Measurements from ENCODE around the gene AMDHD2. TPM values are rescaled to one million over a fixed set of nuclear protein-coding genes. Genes with fewer than 3 reads are reported as not detected.
"Not testable (repeated sequence)": the region's sequence is repeated elsewhere in the genome, so short reads cannot be mapped to it uniquely, and the experiment has no call there.

Gene AMDHD2
- total RNA-seq, 1 donor from 2014 or later, result 9.3 TPM

DNA sequence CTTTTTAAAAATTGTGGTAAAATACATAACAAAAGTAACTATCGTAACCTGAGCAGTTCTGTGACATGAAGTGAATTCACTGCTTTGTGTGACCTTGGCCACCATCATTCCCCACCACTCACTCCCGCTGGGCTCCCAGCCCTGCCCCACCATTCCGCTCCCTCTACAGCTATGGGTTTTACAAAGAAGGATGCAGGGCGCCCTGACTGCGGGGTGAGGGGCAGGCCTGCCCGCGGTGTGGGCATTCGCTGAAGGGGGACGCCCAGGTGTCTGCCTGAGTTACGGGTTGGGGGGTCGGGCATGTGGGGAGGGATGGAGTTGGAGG, 11.2 kb downstream of the AMDHD2 start, which contains the start of gene CEMP1:
CEMP1 (minus strand) TSS at position 38 of the 325 bp plus-strand sequence. CDS start 335 bp downstream, outside the sequence.
- peak within 1 kb of the TSS; percentile 88 for H3K27ac ChIP-seq (replicated peaks)
- peaks cover 26% of the 10 kb centered on the region for H3K36me3 ChIP-seq
- TF ChIP-seq, protein P1, sequence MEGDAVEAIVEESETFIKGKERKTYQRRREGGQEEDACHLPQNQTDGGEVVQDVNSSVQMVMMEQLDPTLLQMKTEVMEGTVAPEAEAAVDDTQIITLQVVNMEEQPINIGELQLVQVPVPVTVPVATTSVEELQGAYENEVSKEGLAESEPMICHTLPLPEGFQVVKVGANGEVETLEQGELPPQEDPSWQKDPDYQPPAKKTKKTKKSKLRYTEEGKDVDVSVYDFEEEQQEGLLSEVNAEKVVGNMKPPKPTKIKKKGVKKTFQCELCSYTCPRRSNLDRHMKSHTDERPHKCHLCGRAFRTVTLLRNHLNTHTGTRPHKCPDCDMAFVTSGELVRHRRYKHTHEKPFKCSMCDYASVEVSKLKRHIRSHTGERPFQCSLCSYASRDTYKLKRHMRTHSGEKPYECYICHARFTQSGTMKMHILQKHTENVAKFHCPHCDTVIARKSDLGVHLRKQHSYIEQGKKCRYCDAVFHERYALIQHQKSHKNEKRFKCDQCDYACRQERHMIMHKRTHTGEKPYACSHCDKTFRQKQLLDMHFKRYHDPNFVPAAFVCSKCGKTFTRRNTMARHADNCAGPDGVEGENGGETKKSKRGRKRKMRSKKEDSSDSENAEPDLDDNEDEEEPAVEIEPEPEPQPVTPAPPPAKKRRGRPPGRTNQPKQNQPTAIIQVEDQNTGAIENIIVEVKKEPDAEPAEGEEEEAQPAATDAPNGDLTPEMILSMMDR (IDR thresholded peaks at IDR 0.05; ENCODE audit: borderline replicate concordance), result no peak
- intact Hi-C loops (cut with micrococcal nuclease), result no loop called here
- H3K9me3 ChIP-seq (replicated peaks), result no peaks in the 10 kb centered on the region
- peaks cover 22% of the 10 kb centered on the region for H3K4me1 ChIP-seq
- peak within 1 kb of the TSS; percentile 72 for H3K4me3 ChIP-seq
- no peak for DNase-seq
- H3K27me3 ChIP-seq (ENCODE audit: low read depth), result no peaks in the 10 kb centered on the region

DNA sequence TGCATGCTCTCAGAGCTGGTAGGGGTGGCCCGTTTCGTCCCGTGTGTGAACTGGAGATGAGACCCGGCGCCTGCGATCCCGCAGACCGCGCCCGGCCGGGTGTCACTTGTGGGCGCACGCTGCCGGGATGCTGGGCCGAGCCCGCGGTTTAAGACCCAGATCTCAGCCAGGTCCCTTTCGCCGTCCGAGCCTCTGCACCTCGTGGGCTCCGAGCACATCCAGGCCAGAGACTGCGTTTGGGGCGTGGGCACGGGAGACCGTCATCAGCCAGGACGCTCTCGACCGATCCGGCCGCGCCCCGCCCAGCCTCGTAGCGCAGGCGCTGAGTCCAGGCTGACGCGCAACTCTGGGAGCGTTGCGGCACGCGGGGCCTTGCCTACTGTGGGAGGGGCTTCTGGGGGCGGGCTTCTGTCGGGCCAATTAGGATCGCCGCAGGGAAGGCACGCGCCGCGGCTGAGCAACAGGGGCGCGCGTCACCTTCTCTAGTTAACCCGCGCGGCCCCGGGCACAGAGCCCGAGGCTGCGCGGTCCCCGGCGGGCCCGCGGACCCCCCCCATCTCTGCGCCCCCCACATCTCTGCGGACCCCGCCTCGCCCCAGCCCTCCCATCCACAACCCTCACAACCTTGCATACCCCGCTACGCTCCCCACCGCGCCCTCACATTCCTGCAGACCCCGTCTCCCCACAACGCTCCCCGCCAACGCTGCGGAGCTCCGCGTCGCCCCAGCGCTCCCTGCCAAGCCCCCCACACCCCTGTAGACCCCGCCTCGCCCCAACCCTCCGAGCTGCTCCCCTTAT, 11.7 kb downstream of the AMDHD2 start:
- peak overlapping the region; percentile 88 for H3K27ac ChIP-seq (replicated peaks)
- intact Hi-C loops (cut with micrococcal nuclease), result no loop called here
- DNase-seq, result peak; percentile 99

DNA sequence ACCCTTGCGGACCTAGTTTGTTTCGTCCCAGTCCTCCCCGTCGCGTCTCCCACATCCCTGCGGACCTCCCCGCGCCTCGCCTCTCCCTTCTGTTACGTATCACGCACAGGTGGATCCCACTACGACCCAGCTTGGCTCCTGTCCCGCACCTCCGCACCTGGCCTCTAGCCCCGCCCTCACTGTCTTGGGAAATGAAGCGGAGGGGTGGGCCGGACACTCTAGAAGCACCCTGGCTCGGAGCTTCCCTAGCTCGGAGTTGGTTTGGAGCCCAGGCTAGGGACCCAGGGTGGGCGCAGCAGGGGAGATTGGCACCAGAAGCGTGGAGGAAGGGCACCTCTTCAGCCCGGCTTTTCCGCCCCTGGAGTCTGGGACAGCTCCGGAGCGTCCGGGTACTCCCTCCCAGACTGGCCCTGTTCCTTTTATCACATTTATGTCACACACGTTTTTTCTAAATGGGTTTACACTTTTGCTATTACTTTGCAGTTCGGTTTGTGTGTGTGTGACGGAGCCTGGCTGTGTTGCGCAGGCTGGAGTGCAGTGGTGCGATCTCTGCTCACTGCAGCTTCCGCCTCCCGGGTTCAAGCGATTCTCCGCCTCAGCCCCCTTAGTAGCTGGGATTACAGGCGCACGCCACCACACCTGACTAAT, 12.4 kb downstream of the AMDHD2 start:
- Histone ChIP-seq H3K27ac (replicated peaks) (peak overlapping the region; percentile 88), H3K36me3 (peaks cover 20% of the 10 kb centered on the region), H3K27me3 (ENCODE audit: low read depth) (no peaks in the 10 kb centered on the region), H3K9me3 (replicated peaks) (no peaks in the 10 kb centered on the region), H3K4me3 (peak overlapping the region; percentile 72), H3K4me1 (peaks cover 34% of the 10 kb centered on the region)
- peak; percentile 57 for DNase-seq
- TF ChIP-seq, protein P1 (IDR thresholded peaks at IDR 0.05; ENCODE audit: borderline replicate concordance), result no peak
- intact Hi-C loops (cut with micrococcal nuclease), result no loop called here

More for the DNA sequence above, 11.7 kb downstream of the AMDHD2 start:
- no peaks in the 10 kb centered on the region for H3K27me3 ChIP-seq (ENCODE audit: low read depth)
- peaks cover 25% of the 10 kb centered on the region for H3K36me3 ChIP-seq
- peak overlapping the region; percentile 72 for H3K4me3 ChIP-seq
- peaks cover 28% of the 10 kb centered on the region for H3K4me1 ChIP-seq
- no peaks in the 10 kb centered on the region for H3K9me3 ChIP-seq (replicated peaks)
- TF ChIP-seq, protein P1 (IDR thresholded peaks at IDR 0.05; ENCODE audit: borderline replicate concordance), result no peak

DNA sequence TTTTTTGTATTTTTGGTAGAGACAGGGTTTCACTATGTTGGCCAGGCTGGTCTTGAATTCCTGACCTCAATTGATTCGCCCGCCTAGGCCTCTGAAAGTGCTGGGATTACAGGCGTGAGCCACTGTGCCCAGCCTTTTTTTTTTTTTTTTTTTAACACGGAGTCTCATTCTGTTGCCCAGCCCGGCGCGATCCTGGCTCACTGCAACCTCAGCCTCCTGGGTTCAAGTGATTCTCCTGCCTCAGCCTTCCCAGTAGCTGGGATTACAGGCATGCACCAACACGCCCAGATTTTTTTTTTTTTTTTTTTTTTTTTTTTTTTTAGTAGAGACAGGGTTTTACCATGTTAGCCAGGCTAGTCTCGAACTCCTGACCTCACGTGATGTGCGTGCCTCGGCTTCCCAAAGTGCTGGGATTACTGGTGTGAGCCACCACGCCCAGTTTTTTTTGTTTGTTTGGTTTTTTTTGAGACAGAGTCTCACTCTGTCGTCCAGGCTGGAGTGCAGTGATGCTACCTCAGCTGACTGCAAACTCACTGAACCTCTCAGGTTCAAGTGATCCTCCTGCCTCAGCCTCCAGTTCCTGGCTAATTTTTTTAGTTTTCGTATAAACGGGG, 13.1 kb downstream of the AMDHD2 start:
- DNase-seq; H3K27me3 ChIP-seq (ENCODE audit: low read depth); intact Hi-C loops (cut with micrococcal nuclease); H3K9me3 ChIP-seq (replicated peaks): not testable (repeated sequence)
- peak overlapping the region; percentile 88 for H3K27ac ChIP-seq (replicated peaks)
- peak overlapping the region; percentile 72 for H3K4me3 ChIP-seq
- peaks cover 14% of the 10 kb centered on the region for H3K36me3 ChIP-seq
- peaks cover 34% of the 10 kb centered on the region for H3K4me1 ChIP-seq

DNA sequence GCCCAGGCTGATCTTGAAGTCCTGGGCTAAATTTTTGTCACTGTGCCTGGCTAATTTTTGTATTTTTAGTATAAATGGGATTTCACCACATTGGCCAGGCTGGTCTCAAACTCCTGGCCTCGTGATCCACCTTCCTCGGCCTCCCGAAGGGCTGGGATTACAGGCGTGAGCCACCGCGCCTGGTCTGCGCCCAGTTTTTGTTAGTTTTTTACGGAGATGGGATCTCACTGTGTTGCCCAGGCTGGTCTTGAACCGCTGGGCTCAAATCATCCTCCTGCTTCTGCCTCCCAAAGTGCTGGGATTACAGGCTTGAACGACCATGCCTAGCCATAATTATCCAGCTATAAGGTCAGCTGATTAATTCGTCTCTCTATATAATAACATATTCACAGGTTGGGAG, 13.7 kb downstream of the AMDHD2 start:
- Histone ChIP-seq H3K36me3 (peaks cover 7% of the 10 kb centered on the region), H3K4me3 (no peak overlapping the region), H3K27ac (replicated peaks) (peak overlapping the region; percentile 88), H3K4me1 (peaks cover 38% of the 10 kb centered on the region), H3K9me3 (replicated peaks) (no peaks in the 10 kb centered on the region), H3K27me3 (ENCODE audit: low read depth) (no peaks in the 10 kb centered on the region)
- intact Hi-C loops (cut with micrococcal nuclease), result no loop called here
- DNase-seq, result no peak
- TF ChIP-seq, protein P1 (IDR thresholded peaks at IDR 0.05; ENCODE audit: borderline replicate concordance), result no peak

DNA sequence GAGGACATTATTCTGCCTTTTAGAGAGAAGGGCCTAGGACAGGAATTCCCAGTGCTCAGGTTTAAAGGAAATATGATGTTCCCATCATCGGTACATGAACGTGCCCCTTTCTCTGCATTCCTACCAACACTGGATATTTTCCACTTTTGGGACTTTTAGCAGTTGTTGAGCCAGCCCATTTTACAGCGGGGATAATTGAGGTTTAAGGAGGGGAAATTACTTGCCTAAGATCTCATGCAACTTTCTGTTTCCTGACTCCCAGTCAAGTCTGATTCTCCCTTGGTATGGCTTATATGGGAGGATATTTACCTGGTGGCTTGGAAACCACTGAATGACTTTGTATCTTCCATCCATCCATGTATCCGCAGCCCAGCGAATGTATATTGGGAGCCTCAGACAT, 14.2 kb downstream of the AMDHD2 start:
- intact Hi-C loops (cut with micrococcal nuclease), result not testable (repeated sequence)

More for the DNA sequence above, 14.2 kb downstream of the AMDHD2 start:
- not testable (repeated sequence) for H3K9me3 ChIP-seq (replicated peaks); H3K27ac ChIP-seq (replicated peaks); H3K27me3 ChIP-seq (ENCODE audit: low read depth); H3K4me3 ChIP-seq; DNase-seq; H3K36me3 ChIP-seq
- peaks cover 43% of the 10 kb centered on the region for H3K4me1 ChIP-seq

Data from left ventricle myocardium inferior (tissue), 1 donor.